IMR-90 (cell line): ENCODE data around the gene NRL. TPM values are rescaled to one million over a fixed set of nuclear protein-coding genes. Genes with fewer than 3 reads are reported as not detected.

ENCODE experiments used
- ATAC-seq: fragments of 200-7000 bp; cut with Tn5 transposase; 2 replicates; pipeline ENCODE4 v1.9.1; 2020; ENCODE audit warnings: low read depth, mild to moderate bottlenecking, moderate library complexity
- BruUV-seq: library from RNA; stranded (reverse); fragments of 400-500 nt; replicated peaks from 2 replicates; lab custom pipeline; 2021; lab: Mats Ljungman, UMichigan
- CTCF ChIA-PET: fragments of 300-600 bp; formaldehyde crosslinking; extraction: SDS; loops from one replicate; lab custom pipeline; 2021; ENCODE audit warnings: antibody characterized with exemption; lab: Yijun Ruan, JAX
- POLR2A ChIA-PET: fragments of 300-600 bp; sonication (Branson Sonifier 250); formaldehyde crosslinking; loops from one replicate; lab custom pipeline; 2022; ENCODE audit warnings: antibody characterized with exemption; ENCODE audit not compliant: unreplicated experiment; lab: Charles Lee
- DNase-seq: peaks from one replicate; pipeline ENCODE4 v3.0.0; 2013
- H2AFZ ChIP-seq: replicated peaks from 2 replicates; pipeline ENCODE3; 2013; ENCODE audit warnings: low read length, mild to moderate bottlenecking; ENCODE audit not compliant: poor library complexity
- H2AK5ac ChIP-seq: 2 replicates; pipeline ENCODE4 v1.6.1; 2013; ENCODE audit warnings: low read depth, low read length, inconsistent platforms
- H2AK9ac ChIP-seq: replicated peaks from 2 replicates; pipeline ENCODE3; 2013; ENCODE audit warnings: mild to moderate bottlenecking, low read depth, low read length, moderate library complexity; ENCODE audit not compliant: poor library complexity
- H2BK120ac ChIP-seq: 2 replicates; pipeline ENCODE4 v1.6.1; 2013; ENCODE audit warnings: low read depth, low read length, inconsistent platforms
- H2BK15ac ChIP-seq: 3 replicates; pipeline ENCODE4 v1.6.1; 2013; ENCODE audit warnings: low read depth, low read length, inconsistent platforms
- H2BK20ac ChIP-seq: 2 replicates; pipeline ENCODE4 v1.6.1; 2013; ENCODE audit warnings: low read depth, mild to moderate bottlenecking, inconsistent platforms, low read length, moderate library complexity
- H2BK5ac ChIP-seq: 2 replicates; pipeline ENCODE4 v1.6.1; 2013; ENCODE audit warnings: mild to moderate bottlenecking, low read depth, low read length, inconsistent platforms; ENCODE audit not compliant: poor library complexity, severe bottlenecking
- H3K14ac ChIP-seq: replicated peaks from 2 replicates; pipeline ENCODE4 v1.6.1; 2013; ENCODE audit warnings: low read depth, low read length, inconsistent platforms
- H3K18ac ChIP-seq: 2 replicates; pipeline ENCODE4 v1.6.1; 2013; ENCODE audit warnings: low read depth, low read length, control low read depth
- H3K23ac ChIP-seq: 2 replicates; pipeline ENCODE4 v1.6.1; 2013; ENCODE audit warnings: low read depth, low read length, inconsistent platforms
- H3K27ac ChIP-seq: 2 replicates; pipeline ENCODE4 v1.5.1; 2013; ENCODE audit warnings: mild to moderate bottlenecking, control low read depth, low read length; ENCODE audit not compliant: insufficient read depth
- H3K27me3 ChIP-seq: 2 replicates; pipeline ENCODE4 v1.6.1; 2013; ENCODE audit warnings: low read length; ENCODE audit not compliant: control insufficient read depth, insufficient read depth
- H3K36me3 ChIP-seq: 2 replicates; pipeline ENCODE4 v1.6.1; 2013; ENCODE audit warnings: low read length, mixed read lengths; ENCODE audit not compliant: control insufficient read depth, insufficient read depth
- H3K4ac ChIP-seq: 2 replicates; pipeline ENCODE4 v1.6.1; 2013; ENCODE audit warnings: low read depth, low read length, inconsistent platforms
- H3K4me1 ChIP-seq: 2 replicates; pipeline ENCODE4 v1.6.1; 2013; ENCODE audit warnings: low read length, mixed read lengths; ENCODE audit not compliant: control insufficient read depth, insufficient read depth
- H3K4me2 ChIP-seq: 2 replicates; pipeline ENCODE4 v1.6.1; 2013; ENCODE audit warnings: low read depth, mild to moderate bottlenecking, control low read depth, low read length, moderate library complexity
- H3K4me3 ChIP-seq: 2 replicates; pipeline ENCODE4 v1.5.1; 2013; ENCODE audit warnings: low read depth, mild to moderate bottlenecking, control low read depth, low read length, moderate library complexity; ENCODE audit not compliant: insufficient read depth
- H3K56ac ChIP-seq: 2 replicates; pipeline ENCODE4 v1.6.1; 2013; ENCODE audit warnings: low read length, inconsistent platforms; ENCODE audit not compliant: insufficient read depth; ENCODE audit errors: extremely low read depth
- H3K79me1 ChIP-seq, 2 experiments: 2 replicates each; pipeline ENCODE4 v1.6.1; 2013; ENCODE audit warnings: low read length in 2 of 2, inconsistent platforms in 1 of 2, low read depth in 1 of 2
- H3K9ac ChIP-seq: 2 replicates; pipeline ENCODE4 v1.6.1; 2013; ENCODE audit warnings: low read depth, low read length, control low read depth
- H3K9me1 ChIP-seq: 2 replicates; pipeline ENCODE4 v1.6.1; 2013; ENCODE audit warnings: low read length, inconsistent platforms; ENCODE audit not compliant: insufficient read depth
- H3K9me3 ChIP-seq: 2 replicates; pipeline ENCODE4 v1.6.1; 2013; ENCODE audit warnings: low read length; ENCODE audit not compliant: control insufficient read depth, insufficient read depth
- H4K20me1 ChIP-seq: 2 replicates; pipeline ENCODE4 v1.6.1; 2013; ENCODE audit warnings: low read length, inconsistent platforms; ENCODE audit not compliant: insufficient read depth
- H4K5ac ChIP-seq: 2 replicates; pipeline ENCODE4 v1.6.1; 2013; ENCODE audit warnings: mild to moderate bottlenecking, low read depth, low read length, control low read depth
- H4K8ac ChIP-seq, 2 experiments: 2 replicates each; pipeline ENCODE4 v1.6.1; 2013; ENCODE audit warnings: low read depth in 2 of 2, low read length in 2 of 2, control low read depth in 1 of 2, inconsistent platforms in 1 of 2
- H4K91ac ChIP-seq: 2 replicates; pipeline ENCODE4 v1.6.1; 2013; ENCODE audit warnings: low read depth, low read length, inconsistent platforms; ENCODE audit not compliant: insufficient read depth
- CEBPB ChIP-seq: IDR thresholded peaks from 2 replicates; pipeline ENCODE4 v1.6.1; 2012; ENCODE audit warnings: low read depth, low read length, improper control_type of control experiment
- CTCF ChIP-seq: conservative IDR thresholded peaks from 2 replicates; pipeline ENCODE4 v1.5.1; 2012; ENCODE audit warnings: mild to moderate bottlenecking, low read depth, low read length, improper control_type of control experiment
- MAZ ChIP-seq: IDR thresholded peaks from 2 replicates; pipeline ENCODE4 v1.6.1; 2012; ENCODE audit warnings: low read depth, mild to moderate bottlenecking, low read length, improper control_type of control experiment, moderate library complexity, borderline replicate concordance
- MXI1 ChIP-seq: IDR thresholded peaks from 2 replicates; pipeline ENCODE4 v1.6.1; 2012; ENCODE audit warnings: low read depth, mild to moderate bottlenecking, low read length, moderate library complexity, borderline replicate concordance
- NFE2L2 ChIP-seq: fragments of 150-350 bp; IDR thresholded peaks from 2 replicates; pipeline ENCODE4 v1.6.1; 2016; ENCODE audit warnings: low read depth, mild to moderate bottlenecking, low read length
- POLR2A ChIP-seq: IDR thresholded peaks from 2 replicates; pipeline ENCODE4 v1.6.1; 2012; ENCODE audit warnings: mild to moderate bottlenecking, low read depth, low read length
- RAD21 ChIP-seq: IDR thresholded peaks from 2 replicates; pipeline ENCODE4 v1.6.1; 2012; ENCODE audit warnings: low read length, improper control_type of control experiment
- SMC3 ChIP-seq: fragments of 150-350 bp; IDR thresholded peaks from 2 replicates; pipeline ENCODE4 v1.6.1; 2016; ENCODE audit warnings: low read depth, mild to moderate bottlenecking, antibody characterized with exemption, low read length, moderate library complexity
- whole genome bisulfite sequencing, 2 experiments: methylation state at CpG; one replicate each; pipeline versions ENCODE4 v1.1.5 to v1.1.7; 2013; ENCODE audit warnings: missing lambda C conversion rate in 2 of 2; ENCODE audit not compliant: insufficient read length in 1 of 2; ENCODE audit errors: extremely low coverage in 2 of 2; 5-methylcytosine and 5-hydroxymethylcytosine counted together
- dilution Hi-C: fragments of 300-500 bp; cut with HindIII; formaldehyde crosslinking; loops from one replicate; pipeline ENCODE4 v1.14.3; 2018; ENCODE audit warnings: low sequenced_read_pairs; ENCODE audit not compliant: unreplicated experiment
- in situ Hi-C: fragments of 300-500 bp; cut with MboI; formaldehyde crosslinking; loops from 3 replicates; pipeline ENCODE4 v1.14.3; 2019; ENCODE audit warnings: low sequenced_read_pairs, inconsistent platforms, mixed read lengths
- intact Hi-C: fragments of 100-400 bp; cut with micrococcal nuclease; formaldehyde crosslinking; loops from 2 replicates; pipeline ENCODE4 v1.10.0; 2022
- polyA plus RNA-seq, 3 experiments: library from polyadenylated mRNA; depleted of rRNA; stranded (reverse); fragments of >200 nt; gene quantifications; 2 replicates each; pipeline ENCODE4 v1.2.3, GENCODE V29; 2012; ENCODE audit warnings: low replicate concordance in 1 of 3
- total RNA-seq: library from RNA; depleted of rRNA; stranded (reverse); fragments of >200 nt; gene quantifications from 2 replicates; pipeline ENCODE4 v1.2.3, GENCODE V29; 2012
- TF ChIP-seq, protein P1 (sequence below): fragments of 150-350 bp; IDR thresholded peaks from 2 replicates; pipeline ENCODE4 v1.6.1; 2017; ENCODE audit warnings: mild to moderate bottlenecking, antibody characterized with exemption, low read length, low read depth

The NRL gene
- total and polyA plus RNA-seq, 2 of the 4 experiments (the other 2 are of a cell fraction), result 0.18 to 0.70 TPM

DNA sequence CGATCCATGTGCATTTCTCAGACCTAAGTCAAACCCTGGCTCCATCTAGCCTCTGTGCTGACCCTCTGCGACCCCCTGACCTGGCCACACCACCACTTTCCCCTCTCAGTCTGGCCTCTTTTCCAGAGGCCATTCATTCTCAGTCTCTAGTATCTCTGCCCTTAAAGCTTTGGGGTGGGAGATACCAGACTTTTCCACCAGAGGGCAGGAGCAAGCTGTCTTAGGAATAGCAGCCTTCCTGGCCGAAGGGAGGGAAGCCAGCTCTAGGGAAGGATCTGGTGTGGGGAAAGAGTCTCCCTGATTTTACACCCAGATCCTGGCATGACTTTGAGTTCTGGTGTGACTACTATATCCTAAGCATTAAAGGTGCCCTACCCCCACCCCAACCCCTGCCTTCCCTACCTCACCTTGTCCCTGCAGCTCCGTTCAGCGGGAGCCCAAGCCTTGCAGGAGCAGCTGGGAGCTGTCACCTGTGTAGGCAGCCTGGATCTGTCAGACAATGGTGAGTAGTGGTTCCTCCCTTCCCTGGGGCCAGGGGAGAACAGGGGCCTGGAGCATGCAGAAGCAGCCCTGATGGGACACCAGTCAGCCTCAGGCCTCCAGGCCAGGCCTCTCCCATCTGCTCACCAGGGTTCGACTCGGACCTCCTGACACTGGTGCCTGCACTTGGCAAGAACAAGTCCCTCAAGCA is 56.3 kb downstream of the NRL start:
- peak overlapping the region; percentile 45 for H2AK9ac ChIP-seq
- no peak overlapping the region for H3K14ac ChIP-seq
- H4K91ac ChIP-seq, result no peak overlapping the region
- no peak overlapping the region for H3K27ac ChIP-seq
- no peak overlapping the region for H4K8ac ChIP-seq
- no peak overlapping the region for H2BK120ac ChIP-seq
- in situ Hi-C loops, result loop anchor here (5.0 kb wide), 1 partner anchor 34 kb away; the partner anchor contains the start of gene PCK2
- no peak overlapping the region for H2BK15ac ChIP-seq
- H3K27me3 ChIP-seq, result peaks cover 34% of the 10 kb centered on the region; the same call in 1 of the 2 replicates
- no peak overlapping the region for H3K23ac ChIP-seq
- H3K9me3 ChIP-seq, result no peaks in the 10 kb centered on the region
- no peak overlapping the region for H3K9ac ChIP-seq
- H2BK20ac ChIP-seq, result no peak overlapping the region
- H3K4me2 ChIP-seq, result no peak overlapping the region
- no peak for TF ChIP-seq CEBPB
- no peak for TF ChIP-seq POLR2A
- TF ChIP-seq MXI1, result no peak
- TF ChIP-seq SMC3, result peak; percentile 88
- TF ChIP-seq CTCF, result peak; percentile 93
- TF ChIP-seq MAZ, result no peak
- peak; percentile 94 for TF ChIP-seq RAD21
- no peak for TF ChIP-seq NFE2L2
- TF ChIP-seq, protein P1, sequence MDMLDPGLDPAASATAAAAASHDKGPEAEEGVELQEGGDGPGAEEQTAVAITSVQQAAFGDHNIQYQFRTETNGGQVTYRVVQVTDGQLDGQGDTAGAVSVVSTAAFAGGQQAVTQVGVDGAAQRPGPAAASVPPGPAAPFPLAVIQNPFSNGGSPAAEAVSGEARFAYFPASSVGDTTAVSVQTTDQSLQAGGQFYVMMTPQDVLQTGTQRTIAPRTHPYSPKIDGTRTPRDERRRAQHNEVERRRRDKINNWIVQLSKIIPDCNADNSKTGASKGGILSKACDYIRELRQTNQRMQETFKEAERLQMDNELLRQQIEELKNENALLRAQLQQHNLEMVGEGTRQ, result no peak
- peak; percentile 98 for ATAC-seq
- BruUV-seq, result no TSS peak
- ChIA-PET CTCF (interaction anchor here (0.7 to 2.7 kb wide), 11 partner anchors 8 to 250 kb away, joined by 3 to 41 read pairs (median 4); no protein-coding TSS in a partner anchor), POLR2A (no interaction called here)
- H2AFZ ChIP-seq, result no peak overlapping the region
- H3K36me3 ChIP-seq, result no peaks in the 10 kb centered on the region
- WGBS, 2 experiments, result 32% methylated on average over 5 of the region's 7 CpGs; no CpG with 5 or more reads in 1 of the 2 experiments
- no peaks in the 10 kb centered on the region for H4K20me1 ChIP-seq
- no peaks in the 10 kb centered on the region for H3K4me1 ChIP-seq
- DNase-seq, result peak; percentile 64
- no peak overlapping the region for H3K4ac ChIP-seq
- dilution Hi-C loops, result no loop called here
- H2AK5ac ChIP-seq, result no peak overlapping the region
- intact Hi-C loops, result loop anchor here (1.0 to 2.0 kb wide), 5 partner anchors 32 to 239 kb away; partner anchors contain the start of gene IRF9
- H3K4me3 ChIP-seq, result no peak overlapping the region
- no peaks in the 10 kb centered on the region for H3K9me1 ChIP-seq
- H3K79me1 ChIP-seq, result no peaks in the 10 kb centered on the region
- H4K5ac ChIP-seq, result no peak overlapping the region
- H3K18ac ChIP-seq, result no peak overlapping the region
- no peak overlapping the region for H2BK5ac ChIP-seq
- H3K56ac ChIP-seq, result no peak overlapping the region
